ENCODE measurements around the gene TDRD3.
"Not testable (repeated sequence)": the region's sequence is repeated elsewhere in the genome, so short reads cannot be mapped to it uniquely, and the experiment has no call there.

The TDRD3 gene

DNA sequence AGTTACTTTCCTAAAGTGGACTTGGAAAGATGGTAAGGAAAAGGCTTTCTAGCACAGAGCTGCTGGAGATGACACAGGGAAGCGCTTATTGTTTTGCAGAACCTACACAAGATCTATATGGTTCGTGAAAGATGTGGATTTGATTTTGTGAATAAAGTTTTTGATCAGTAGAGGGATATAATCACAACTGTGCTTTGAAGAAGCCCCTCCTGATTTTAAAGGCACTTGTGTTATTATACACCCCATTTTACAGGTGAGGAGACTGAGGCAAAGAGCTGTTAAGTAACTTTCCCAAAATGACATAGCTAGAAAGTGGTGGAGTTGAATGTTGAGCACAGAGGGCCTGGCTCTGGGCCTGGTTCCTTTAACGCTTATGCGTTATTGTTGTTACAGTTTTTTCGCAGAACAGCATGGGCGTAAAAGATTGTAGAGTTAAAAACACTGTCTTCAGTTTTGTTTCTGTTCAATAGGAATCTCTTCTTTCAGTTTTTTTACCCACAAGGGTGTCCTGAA is 1.4 kb downstream of the TDRD3 start:
- TF ChIP-seq ZFX (IDR thresholded peaks at IDR 0.05; ENCODE audit: borderline replicate concordance) = no peak
- TF ChIP-seq, protein P1, sequence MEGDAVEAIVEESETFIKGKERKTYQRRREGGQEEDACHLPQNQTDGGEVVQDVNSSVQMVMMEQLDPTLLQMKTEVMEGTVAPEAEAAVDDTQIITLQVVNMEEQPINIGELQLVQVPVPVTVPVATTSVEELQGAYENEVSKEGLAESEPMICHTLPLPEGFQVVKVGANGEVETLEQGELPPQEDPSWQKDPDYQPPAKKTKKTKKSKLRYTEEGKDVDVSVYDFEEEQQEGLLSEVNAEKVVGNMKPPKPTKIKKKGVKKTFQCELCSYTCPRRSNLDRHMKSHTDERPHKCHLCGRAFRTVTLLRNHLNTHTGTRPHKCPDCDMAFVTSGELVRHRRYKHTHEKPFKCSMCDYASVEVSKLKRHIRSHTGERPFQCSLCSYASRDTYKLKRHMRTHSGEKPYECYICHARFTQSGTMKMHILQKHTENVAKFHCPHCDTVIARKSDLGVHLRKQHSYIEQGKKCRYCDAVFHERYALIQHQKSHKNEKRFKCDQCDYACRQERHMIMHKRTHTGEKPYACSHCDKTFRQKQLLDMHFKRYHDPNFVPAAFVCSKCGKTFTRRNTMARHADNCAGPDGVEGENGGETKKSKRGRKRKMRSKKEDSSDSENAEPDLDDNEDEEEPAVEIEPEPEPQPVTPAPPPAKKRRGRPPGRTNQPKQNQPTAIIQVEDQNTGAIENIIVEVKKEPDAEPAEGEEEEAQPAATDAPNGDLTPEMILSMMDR (IDR thresholded peaks at IDR 0.05) = no peak
- H3K27ac ChIP-seq = peak overlapping the region; percentile 93

DNA sequence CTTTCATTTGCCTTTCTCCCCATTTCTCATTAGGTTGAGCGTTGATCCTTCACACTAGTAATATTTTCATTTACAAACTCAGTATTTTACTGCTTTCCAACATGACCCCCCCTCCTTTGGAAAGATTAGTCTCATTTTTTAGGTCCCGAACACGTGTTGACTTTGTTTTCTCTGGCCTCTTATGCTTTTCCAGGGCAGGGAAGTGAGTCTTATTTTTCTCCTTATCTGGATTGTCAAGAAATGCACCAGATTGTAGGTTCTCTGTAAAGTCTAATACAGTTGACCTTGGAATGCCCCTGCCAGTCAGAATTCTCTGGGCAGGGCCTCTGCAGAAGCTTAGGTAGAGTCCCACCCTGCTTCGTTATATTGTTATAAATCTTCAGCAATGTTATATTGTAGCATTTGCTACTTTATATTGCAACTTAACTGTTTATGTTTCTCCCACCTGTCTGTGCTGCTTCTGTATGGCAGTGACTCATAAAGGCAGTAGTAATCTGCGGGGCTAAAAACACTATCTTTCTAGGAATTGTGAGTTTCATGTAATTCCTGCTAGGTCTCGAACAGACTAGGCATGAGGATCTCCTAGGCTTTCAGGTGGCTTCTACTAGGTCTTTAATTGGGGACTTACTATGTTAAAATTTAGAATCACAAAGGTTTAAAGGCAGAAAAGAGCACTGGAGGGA is 2.0 kb downstream of the TDRD3 start:
- TF ChIP-seq ZFX (IDR thresholded peaks at IDR 0.05; ENCODE audit: borderline replicate concordance) = no peak
- TF ChIP-seq, protein P1 (IDR thresholded peaks at IDR 0.05) = no peak
- peak overlapping the region; percentile 93; the same call in 1 of the 2 replicates for H3K27ac ChIP-seq

DNA sequence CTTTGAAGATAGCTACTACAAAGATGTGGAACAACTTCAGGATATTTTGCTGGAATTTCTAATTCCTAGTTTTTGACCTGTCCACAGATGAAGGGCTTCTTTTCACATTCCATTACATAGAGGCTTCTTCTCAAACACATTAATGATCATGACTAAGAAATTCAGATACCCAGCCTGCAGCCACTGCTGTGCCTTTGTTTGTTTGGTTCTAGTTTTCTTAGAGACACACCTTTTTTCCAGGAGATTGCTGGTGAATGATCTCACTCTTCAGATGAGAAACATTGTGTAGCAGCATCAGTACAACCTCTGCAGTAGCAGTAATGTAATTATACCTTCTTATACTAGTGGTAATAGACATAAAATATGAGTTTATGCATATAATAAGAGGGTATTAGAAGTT is 5.0 kb downstream of the TDRD3 start:
- no peak for TF ChIP-seq ZFX (IDR thresholded peaks at IDR 0.05; ENCODE audit: borderline replicate concordance)
- TF ChIP-seq, protein P1 (IDR thresholded peaks at IDR 0.05) = no peak

DNA sequence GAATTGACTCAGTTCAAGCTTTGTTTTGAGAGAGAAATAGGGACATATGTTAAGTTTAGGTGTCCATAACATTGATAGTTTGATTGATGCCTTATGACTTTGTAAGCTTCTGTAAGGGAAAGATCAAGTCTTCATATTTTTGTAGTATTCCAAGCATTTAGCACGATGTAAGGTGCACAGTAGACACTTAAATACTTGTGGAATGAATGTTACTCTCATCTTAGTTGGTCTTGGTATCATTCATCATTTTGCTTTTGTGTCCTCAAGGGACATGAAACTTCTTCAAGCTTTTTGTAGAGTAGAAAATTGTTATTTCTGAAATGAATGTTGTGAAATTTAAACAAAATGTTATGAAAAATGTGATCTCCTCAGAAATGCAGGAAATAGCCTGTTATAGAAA is 10.1 kb downstream of the TDRD3 start:
- TF ChIP-seq ZFX (IDR thresholded peaks at IDR 0.05; ENCODE audit: borderline replicate concordance) = no peak
- TF ChIP-seq, protein P1 (IDR thresholded peaks at IDR 0.05) = no peak
- H3K27ac ChIP-seq = no peak overlapping the region

More for the DNA sequence above, 5.0 kb downstream of the TDRD3 start:
- H3K27ac ChIP-seq = no peak overlapping the region

DNA sequence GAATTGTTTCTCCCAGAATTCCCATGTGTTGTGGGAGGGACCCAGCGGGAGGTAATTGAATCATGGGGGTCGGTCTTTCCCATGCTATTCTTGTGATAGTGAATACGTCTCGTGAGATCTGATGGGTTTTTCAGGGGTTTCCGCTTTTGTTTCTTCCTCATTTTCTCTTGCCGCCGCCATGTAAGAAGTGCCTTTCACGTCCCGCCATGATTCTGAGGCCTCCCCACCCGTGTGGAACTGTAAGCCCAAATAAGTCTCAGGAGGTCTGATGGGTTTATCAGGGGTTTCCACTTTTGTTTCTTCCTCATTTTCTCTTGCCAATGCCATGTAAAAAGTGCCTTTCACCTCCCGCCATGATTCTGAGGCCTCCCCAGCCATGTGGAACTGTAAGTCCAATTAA is 10.8 kb downstream of the TDRD3 start:
- H3K27ac ChIP-seq = not testable (repeated sequence)

DNA sequence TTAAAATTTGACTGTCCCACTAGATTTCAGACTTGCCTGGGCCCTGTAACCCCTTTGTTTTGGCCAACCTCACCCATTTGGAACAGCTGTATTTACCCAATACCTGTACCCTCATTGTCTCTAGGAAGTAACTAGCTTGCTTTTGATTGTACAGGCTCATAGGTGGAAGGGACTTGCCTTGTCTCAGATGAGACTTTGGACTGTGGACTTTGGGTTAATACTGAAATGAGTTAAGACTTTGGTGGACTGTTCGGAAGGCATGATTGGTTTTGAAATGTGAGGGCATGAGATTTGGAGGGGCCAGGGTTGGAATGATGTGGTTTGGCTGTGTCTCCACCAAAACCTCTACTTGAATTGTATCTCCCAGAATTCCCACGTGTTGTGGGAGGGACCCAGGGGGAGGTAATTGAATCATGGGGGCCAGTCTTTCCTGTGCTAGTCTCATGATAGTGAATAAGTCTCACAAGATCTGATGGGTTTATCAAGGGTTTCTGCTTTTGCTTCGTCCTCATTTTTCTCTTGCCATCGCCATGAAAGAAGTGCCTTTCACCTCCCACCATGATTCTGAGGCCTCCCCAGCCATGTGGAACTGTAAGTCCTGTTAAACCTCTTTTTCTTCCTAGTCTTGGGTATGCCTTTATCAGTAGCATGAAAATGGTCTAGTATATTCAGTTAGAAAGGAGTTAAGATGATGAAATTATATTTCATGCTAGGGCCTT is 12.7 kb downstream of the TDRD3 start:
- H3K27ac ChIP-seq = not testable (repeated sequence)

DNA sequence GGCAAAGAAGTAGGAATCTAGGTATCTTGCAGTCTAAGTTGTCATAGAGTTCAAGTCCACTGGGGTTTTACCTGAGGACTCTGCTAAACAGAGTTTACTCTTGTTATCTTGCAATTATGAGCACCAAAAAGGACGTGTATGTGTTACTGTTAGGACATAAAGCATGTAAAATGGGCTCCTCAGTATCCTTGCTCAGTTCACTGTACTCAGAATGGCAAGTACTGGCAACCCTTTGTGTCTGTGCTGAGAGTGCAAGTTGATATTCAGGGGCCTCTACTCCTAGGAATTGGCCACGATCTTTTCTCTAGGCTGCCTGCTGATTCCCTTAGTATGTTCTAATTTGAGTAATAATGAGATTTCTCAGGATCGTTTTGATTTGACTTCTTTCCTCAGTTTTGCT is 13.3 kb downstream of the TDRD3 start:
- no peak overlapping the region for H3K27ac ChIP-seq
- TF ChIP-seq ZFX (IDR thresholded peaks at IDR 0.05; ENCODE audit: borderline replicate concordance) = no peak
- TF ChIP-seq, protein P1 (IDR thresholded peaks at IDR 0.05) = no peak

DNA sequence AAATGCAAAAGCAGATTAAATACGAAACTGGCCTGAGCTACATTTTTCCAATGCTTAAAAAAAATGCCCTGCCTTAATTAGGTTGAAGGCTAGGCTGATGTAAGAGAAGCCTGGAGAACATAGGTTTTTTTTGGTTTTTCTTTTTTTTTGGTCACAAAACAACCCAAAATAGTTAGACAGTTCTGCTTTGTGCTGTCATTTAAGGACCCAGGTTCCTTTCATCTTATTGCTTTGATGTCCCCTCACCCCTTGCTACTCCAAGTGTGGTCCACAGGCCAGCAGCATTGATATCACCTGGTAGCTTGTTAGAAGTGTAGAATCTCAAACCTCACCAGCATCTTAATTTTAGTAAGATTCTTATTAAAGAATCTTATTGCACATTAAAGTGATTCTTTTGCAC is 14.4 kb downstream of the TDRD3 start:
- TF ChIP-seq ZFX (IDR thresholded peaks at IDR 0.05; ENCODE audit: borderline replicate concordance) = no peak
- TF ChIP-seq, protein P1 (IDR thresholded peaks at IDR 0.05) = no peak
- H3K27ac ChIP-seq = no peak overlapping the region

Measured in 22Rv1 (cell line).